Measurements from ENCODE around the gene ITPR2.

DNA sequence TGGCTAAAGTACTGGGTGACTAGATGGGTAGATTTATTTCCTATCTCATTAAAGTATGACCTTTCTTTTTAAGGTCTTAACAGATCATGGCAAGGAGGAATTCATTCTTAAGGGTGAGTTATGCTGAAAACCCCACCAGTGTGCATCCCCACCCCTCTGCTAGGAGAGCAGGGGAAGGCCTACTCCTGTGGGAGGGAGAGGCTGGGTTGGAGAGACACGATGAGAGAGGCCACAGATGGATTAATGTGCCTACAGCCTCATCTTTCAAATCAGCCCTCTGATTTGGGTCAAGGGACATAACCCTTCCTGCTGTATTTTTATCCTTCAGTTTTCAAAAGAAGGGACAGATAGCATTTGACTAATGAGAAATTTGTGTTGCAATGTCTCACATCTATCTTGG, 452.1 kb downstream of the ITPR2 start:
- TF ChIP-seq EZH2 (optimal IDR thresholded peaks at IDR 0.05; ENCODE audit: low read depth, low read length): no peak
- TF ChIP-seq CTCF (IDR thresholded peaks at IDR 0.05; ENCODE audit: low read length): no peak

Measured in MM.1S (cell line).